Upper lobe of left lung (tissue), 6 donors: Measurements from ENCODE around the gene PRAMEF1. TPM values are rescaled to one million over a fixed set of nuclear protein-coding genes. Genes with fewer than 3 reads are reported as not detected.
"Not testable (repeated sequence)": the region's sequence is repeated elsewhere in the genome, so short reads cannot be mapped to it uniquely, and the experiment has no call there.

Experiments
- ATAC-seq, 2 donors: fragments of 200-7000 bp; cut with Tn5 transposase; one replicate each; pipeline ENCODE4 v1.9.1; 2022; ENCODE audit warnings: mild to moderate bottlenecking in 2 of 2, moderate library complexity in 2 of 2; ENCODE audit not compliant: low FRiP score in 2 of 2
- DNase-seq, 2 donors: peaks; one replicate each; pipeline ENCODE4 v3.0.0-alpha.2; 2019 to 2020
- H3K27ac ChIP-seq, 4 donors: fragments of 200-600 bp; sonication (generic); one replicate each; pipeline ENCODE4 v1.5.1; 2016 to 2019
- H3K27me3 ChIP-seq, 4 donors: fragments of 200-600 bp; sonication (generic); one replicate each; pipeline ENCODE4 v1.5.1; 2017 to 2019
- H3K36me3 ChIP-seq, 4 donors: fragments of 200-600 bp; sonication (generic); one replicate each; pipeline ENCODE4 v1.5.1; 2016 to 2019
- H3K4me1 ChIP-seq, 4 donors: fragments of 200-600 bp; sonication (generic); one replicate each; pipeline ENCODE4 v1.5.1; 2018 to 2019
- H3K4me3 ChIP-seq, 4 donors: fragments of 200-600 bp; sonication (generic); one replicate each; pipeline ENCODE4 v1.5.1; 2017 to 2019; ENCODE audit warnings: mild to moderate bottlenecking in 2 of 4, moderate library complexity in 1 of 4
- H3K9me3 ChIP-seq, 4 donors: fragments of 200-600 bp; sonication (generic); one replicate each; pipeline ENCODE4 v1.5.1; 2018 to 2019
- CTCF ChIP-seq, 6 experiments: fragments of 450-650 bp in 4 of 6; fragments of 200-600 bp in 2 of 6; sonication (generic) in 2 of 6; IDR thresholded peaks; one replicate each; pipeline ENCODE4 v1.5.1; 2016 to 2019; ENCODE audit warnings: antibody characterized with exemption in 6 of 6
- EP300 ChIP-seq, 4 donors: sonication (generic); formaldehyde crosslinking; IDR thresholded peaks; one replicate each; pipeline ENCODE4 v1.5.1; 2017; ENCODE audit warnings: antibody characterized with exemption in 4 of 4, control low read depth in 2 of 4
- POLR2A ChIP-seq, 4 donors: fragments of 450-650 bp; IDR thresholded peaks; one replicate each; pipeline ENCODE4 v1.5.1; 2016 to 2017; ENCODE audit warnings: antibody characterized with exemption in 4 of 4, mild to moderate bottlenecking in 2 of 4
- POLR2AphosphoS5 ChIP-seq, 2 donors: sonication (generic); formaldehyde crosslinking; IDR thresholded peaks; one replicate each; pipeline ENCODE4 v1.5.1; 2017; ENCODE audit warnings: antibody characterized with exemption in 2 of 2
- WGBS, 2 donors: methylation state at CpG; one replicate each; pipeline ENCODE4 v1.1.5; 2017 to 2018; 5-methylcytosine and 5-hydroxymethylcytosine counted together
- total RNA-seq, 6 donors: library from RNA; depleted of rRNA in 4 of 6; stranded (reverse); fragments of >200 nt in 4 of 6; gene quantifications; one replicate each; pipeline versions ENCODE4 v1.1.0 to v1.2.1, GENCODE V29; 2016 to 2021
- donor health status: DM: no; HTN: no; CAD: no; lungs with moderate emphysema.
- donor health status: DM: no; HTN: yes; CAD: no; lungs with severe emphysema.

Gene PRAMEF1
- total RNA-seq, 6 donors from 2014 or later: not detected

GRCh38 chr1:12810691-12811408 is 19.7 kb downstream of the PRAMEF1 start:
- 56 to 76% methylated on average over 3 to 5 of the region's 5 CpGs for WGBS, 2 donors
- Histone ChIP-seq H3K9me3 (no peaks in the 10 kb centered on the region), H3K4me3 (no peak overlapping the region), H3K36me3 (no peaks in the 10 kb centered on the region), H3K27ac (no peak overlapping the region), H3K4me1 (no peaks in the 10 kb centered on the region), H3K27me3 (no peaks in the 10 kb centered on the region)
- no peak for TF ChIP-seq CTCF (IDR thresholded peaks at IDR 0.05)
- no peak for TF ChIP-seq EP300 (IDR thresholded peaks at IDR 0.05)
- no peak for TF ChIP-seq POLR2A (IDR thresholded peaks at IDR 0.05)
- TF ChIP-seq POLR2AphosphoS5 (IDR thresholded peaks at IDR 0.05): no peak
- DNase-seq: no peak
- ATAC-seq: no peak

GRCh38 chr1:12811409-12811784 is 20.2 kb downstream of the PRAMEF1 start:
- WGBS, 2 donors: 54 to 59% methylated on average over 2 of the region's 2 CpGs
- Histone ChIP-seq H3K36me3 (no peaks in the 10 kb centered on the region), H3K9me3 (no peaks in the 10 kb centered on the region)

GRCh38 chr1:12819061-12819460 is 27.9 kb downstream of the PRAMEF1 start:
- DNase-seq, ATAC-seq, H3K4me1 ChIP-seq, H3K4me3 ChIP-seq, H3K27me3 ChIP-seq, H3K27ac ChIP-seq, H3K36me3 ChIP-seq, H3K9me3 ChIP-seq: not testable (repeated sequence)
- WGBS, 2 donors: 40 to 56% methylated on average over 1 to 6 of the region's 6 CpGs

More at GRCh38 chr1:12811409-12811784, 20.2 kb downstream of the PRAMEF1 start:
- DNase-seq (no peak), ATAC-seq (no peak)
- Histone ChIP-seq H3K27ac (no peak overlapping the region), H3K4me3 (no peak overlapping the region), H3K4me1 (no peaks in the 10 kb centered on the region), H3K27me3 (no peaks in the 10 kb centered on the region)
- TF ChIP-seq CTCF (IDR thresholded peaks at IDR 0.05): no peak
- TF ChIP-seq POLR2AphosphoS5 (IDR thresholded peaks at IDR 0.05): no peak
- no peak for TF ChIP-seq EP300 (IDR thresholded peaks at IDR 0.05)
- no peak for TF ChIP-seq POLR2A (IDR thresholded peaks at IDR 0.05)

GRCh38 chr1:12831310-12831709 is 40.1 kb downstream of the PRAMEF1 start, which contains the start of gene PRAMEF11:
PRAMEF11 (minus strand) TSS chr1:12831410; CDS start chr1:12828789, 2,621 bp downstream.
- 66 to 71% methylated on average over 3 of the region's 3 CpGs for WGBS, 2 donors
- H3K4me3 ChIP-seq, H3K9me3 ChIP-seq, H3K36me3 ChIP-seq, H3K4me1 ChIP-seq, ATAC-seq, H3K27me3 ChIP-seq, H3K27ac ChIP-seq, DNase-seq: not testable (repeated sequence)

GRCh38 chr1:12833251-12833650 is 42.1 kb downstream of the PRAMEF1 start:
- H3K4me3 ChIP-seq, ATAC-seq, H3K27me3 ChIP-seq, H3K36me3 ChIP-seq, H3K4me1 ChIP-seq, DNase-seq, H3K27ac ChIP-seq, H3K9me3 ChIP-seq: not testable (repeated sequence)
- WGBS, 2 donors: 27 to 75% methylated on average over 1 to 2 of the region's 2 CpGs

Other genes starting within 250 kb of the PRAMEF1 start
- gene DHRS3, start 173.2 kb upstream of the PRAMEF1 start, total RNA-seq: 100 to 1,000 TPM in 4 of 6 donors, 10 to 100 TPM in 2; 84.9 to 154 (median 119) TPM
- not detected for gene AADACL4, start 147.3 kb upstream of the PRAMEF1 start, total RNA-seq
- not detected for gene AADACL3, start 75.3 kb upstream of the PRAMEF1 start, total RNA-seq
- gene CFAP107, start 45.2 kb upstream of the PRAMEF1 start, total RNA-seq: 1 to 10 TPM in 4 of 6 donors, under 1 TPM in 1, not detected in 1; 0.76 to 6.2 (median 3.4) TPM
- not detected for gene PRAMEF12, start 17.7 kb upstream of the PRAMEF1 start, total RNA-seq
- gene PRAMEF11, start 40.0 kb downstream of the PRAMEF1 start, total RNA-seq: not detected
- gene HNRNPCL1, start 57.3 kb downstream of the PRAMEF1 start, total RNA-seq: not detected
- not detected for gene PRAMEF2, start 65.7 kb downstream of the PRAMEF1 start, total RNA-seq
- gene PRAMEF4, start 94.8 kb downstream of the PRAMEF1 start, total RNA-seq: not detected
- not detected for gene PRAMEF10, start 106.9 kb downstream of the PRAMEF1 start, total RNA-seq
- not detected for gene PRAMEF7, start 125.2 kb downstream of the PRAMEF1 start, total RNA-seq
- not detected for gene PRAMEF6, start 156.2 kb downstream of the PRAMEF1 start, total RNA-seq